Activated T-helper 17 cell treated with anti-CD3 and anti-CD28 coated beads, Interleukin-2, amount 50 U/mL, for 72 hours (primary cell): ENCODE data around the gene ESRRB. TPM values are rescaled to one million over a fixed set of nuclear protein-coding genes. Genes with fewer than 3 reads are reported as not detected.

Experiments
- ATAC-seq: fragments of 150-1000 bp; cut with Tn5 transposase; replicated peaks from 2 replicates; pipeline ENCODE4 v1.10.0; 2021; ENCODE audit warnings: mild to moderate bottlenecking, moderate library complexity
- H3K27ac Mint-ChIP-seq: one replicate; pipeline ENCODE4 v1.8.0; 2022; ENCODE audit warnings: mixed read lengths
- H3K27me3 Mint-ChIP-seq: one replicate; pipeline ENCODE4 v1.8.0; 2022; ENCODE audit warnings: mixed read lengths
- H3K36me3 Mint-ChIP-seq: one replicate; pipeline ENCODE4 v1.8.0; 2022; ENCODE audit warnings: low read depth, mild to moderate bottlenecking, mixed read lengths
- H3K4me1 Mint-ChIP-seq: one replicate; pipeline ENCODE4 v1.8.0; 2022; ENCODE audit warnings: mixed read lengths
- H3K4me3 Mint-ChIP-seq: one replicate; pipeline ENCODE4 v1.8.0; 2022; ENCODE audit warnings: mild to moderate bottlenecking, mixed read lengths
- H3K9me3 Mint-ChIP-seq: one replicate; pipeline ENCODE4 v1.8.0; 2022; ENCODE audit warnings: mixed read lengths
- total RNA-seq, 2 donors: library from RNA; stranded (reverse); gene quantifications; one replicate each; pipeline ENCODE4 v1.2.3, GENCODE V29; 2022

The ESRRB gene
- total RNA-seq, 2 donors from 2014 or later: 0.30 to 0.34 TPM

GRCh38 chr14:76472199-76472723, 96.3 kb downstream of the ESRRB start:
- Mint-ChIP-seq H3K4me3 (no peak overlapping the region), H3K27me3 (peaks cover 21% of the 10 kb centered on the region), H3K27ac (no peak overlapping the region), H3K36me3 (no peaks in the 10 kb centered on the region), H3K4me1 (no peaks in the 10 kb centered on the region), H3K9me3 (no peaks in the 10 kb centered on the region)
- no peak for ATAC-seq

DNA sequence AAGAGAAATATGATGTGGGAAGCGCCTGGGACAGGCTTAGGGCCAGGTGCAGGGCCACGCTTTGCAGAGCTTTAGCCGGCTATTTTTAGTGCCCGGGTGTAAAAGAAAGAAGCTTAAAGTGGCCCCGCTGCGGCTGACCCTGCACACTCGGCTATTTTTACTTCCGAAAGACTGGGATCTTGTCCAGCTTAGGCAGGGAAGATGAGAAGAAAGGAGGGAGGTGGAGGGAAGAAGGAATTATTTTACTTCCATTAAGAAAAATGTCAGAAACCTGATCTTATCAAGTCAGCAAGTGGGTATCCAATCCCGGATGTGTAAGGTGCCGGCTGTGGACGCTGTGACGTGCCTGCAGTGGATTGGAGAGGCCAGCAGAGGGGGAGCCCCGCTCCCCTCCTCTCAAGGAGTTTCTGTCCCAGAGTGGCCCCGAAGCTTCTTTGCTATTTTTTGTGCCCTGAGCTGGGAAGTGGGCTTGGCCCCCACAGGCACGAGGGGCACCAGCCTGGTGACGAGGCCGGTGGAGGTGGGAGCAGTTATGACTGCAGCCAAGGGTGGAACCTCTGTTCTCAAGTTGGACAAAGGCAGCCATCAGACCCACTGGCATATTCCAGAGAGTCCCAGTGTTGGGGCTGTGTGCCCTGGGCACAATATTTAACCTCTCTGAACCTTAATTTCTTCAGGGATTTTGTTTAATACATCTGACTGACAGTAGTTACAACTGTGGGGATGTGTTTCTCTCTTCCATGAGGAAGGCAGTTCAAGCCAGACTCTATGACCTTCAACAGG, 97.7 kb downstream of the ESRRB start:
- H3K36me3 Mint-ChIP-seq: no peaks in the 10 kb centered on the region
- H3K27ac Mint-ChIP-seq: no peak overlapping the region
- H3K4me3 Mint-ChIP-seq: no peak overlapping the region
- no peak for ATAC-seq
- H3K27me3 Mint-ChIP-seq: peaks cover 21% of the 10 kb centered on the region
- no peaks in the 10 kb centered on the region for H3K9me3 Mint-ChIP-seq
- no peaks in the 10 kb centered on the region for H3K4me1 Mint-ChIP-seq

- peaks cover 3% of the 10 kb centered on the region for H3K27me3 Mint-ChIP-seq
- no peaks in the 10 kb centered on the region for H3K9me3 Mint-ChIP-seq
- no peak overlapping the region for H3K27ac Mint-ChIP-seq
- ATAC-seq: no peak
- no peaks in the 10 kb centered on the region for H3K36me3 Mint-ChIP-seq
- H3K4me1 Mint-ChIP-seq: no peaks in the 10 kb centered on the region
- H3K4me3 Mint-ChIP-seq: no peak overlapping the region
Measured at GRCh38 chr14:76480426-76480825, 104.5 kb downstream of the ESRRB start.

- no peak for ATAC-seq
- H3K27me3 Mint-ChIP-seq: peaks cover 5% of the 10 kb centered on the region
- H3K4me1 Mint-ChIP-seq: no peaks in the 10 kb centered on the region
- H3K9me3 Mint-ChIP-seq: no peaks in the 10 kb centered on the region
- H3K27ac Mint-ChIP-seq: no peak overlapping the region
- no peak overlapping the region for H3K4me3 Mint-ChIP-seq
- H3K36me3 Mint-ChIP-seq: no peaks in the 10 kb centered on the region
Measured at GRCh38 chr14:76484355-76484754, 108.4 kb downstream of the ESRRB start.

DNA sequence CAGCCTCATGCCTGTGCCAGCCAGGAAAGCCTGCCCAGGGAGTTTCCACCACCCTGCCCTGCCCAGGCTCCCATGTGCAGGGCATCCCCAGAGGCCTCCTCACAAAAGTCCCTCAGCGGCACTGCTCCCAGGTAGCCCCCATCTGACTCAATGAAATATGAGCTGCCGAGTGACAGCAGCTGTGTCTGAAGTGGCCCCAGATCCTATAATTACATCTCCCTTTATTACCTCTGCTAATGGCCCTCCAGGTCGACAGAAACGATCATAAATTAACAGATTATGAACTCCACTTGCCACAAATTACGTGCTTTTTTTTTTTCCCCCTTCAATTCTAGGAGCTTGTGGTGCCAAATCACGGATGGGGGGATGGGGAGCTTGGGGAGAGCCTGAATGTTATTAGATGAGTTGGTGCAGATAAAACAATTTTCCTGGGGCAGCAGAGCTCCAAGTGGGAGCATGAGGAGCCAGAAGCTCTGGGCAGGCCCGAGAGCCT, 110.4 kb downstream of the ESRRB start:
- no peak for ATAC-seq
- Mint-ChIP-seq H3K4me1 (no peaks in the 10 kb centered on the region), H3K9me3 (no peaks in the 10 kb centered on the region), H3K27me3 (peaks cover 11% of the 10 kb centered on the region), H3K36me3 (no peaks in the 10 kb centered on the region), H3K4me3 (no peak overlapping the region), H3K27ac (no peak overlapping the region)

DNA sequence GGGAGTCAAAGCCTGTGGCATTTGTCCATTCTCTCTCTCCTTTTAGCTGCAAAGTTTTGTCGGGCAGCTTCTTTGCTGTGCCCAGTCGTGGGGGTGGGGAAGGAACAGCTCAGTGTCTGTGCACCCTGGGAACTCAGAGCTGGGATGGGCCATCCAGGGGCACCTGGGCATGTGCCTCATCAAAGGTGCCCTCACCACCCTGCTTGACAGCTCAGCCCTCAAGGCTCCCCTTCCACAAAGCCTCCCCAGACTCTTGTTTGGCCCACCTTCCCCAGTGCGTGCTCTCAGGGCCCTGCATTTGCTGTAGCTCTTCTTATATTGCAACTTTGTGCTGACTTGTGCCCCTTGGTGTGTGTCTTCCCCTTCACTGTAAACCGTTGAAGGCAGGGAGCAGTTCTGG, 112.6 kb downstream of the ESRRB start:
- Mint-ChIP-seq H3K9me3 (no peaks in the 10 kb centered on the region), H3K27me3 (peaks cover 11% of the 10 kb centered on the region), H3K4me1 (no peaks in the 10 kb centered on the region), H3K36me3 (no peaks in the 10 kb centered on the region), H3K27ac (no peak overlapping the region), H3K4me3 (no peak overlapping the region)
- ATAC-seq: no peak

DNA sequence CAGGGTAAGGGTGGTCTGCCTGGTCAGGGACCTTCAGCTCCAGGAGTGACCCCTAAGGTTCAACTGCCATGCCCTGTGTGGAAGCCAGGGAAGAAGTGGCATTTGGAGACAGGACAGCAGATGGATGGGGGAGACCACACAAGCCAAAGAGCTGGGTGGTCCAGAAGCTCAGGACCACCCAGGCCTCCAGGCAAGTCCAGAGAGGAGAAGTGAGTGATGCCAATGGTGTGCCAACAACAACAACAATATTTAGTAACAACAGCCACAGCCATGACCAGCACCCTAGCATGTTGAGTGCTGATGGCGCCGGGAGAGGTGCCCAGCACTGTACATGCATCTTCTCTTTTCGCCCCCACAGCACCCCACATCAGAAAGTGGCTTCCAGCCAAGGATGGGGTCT, 113.7 kb downstream of the ESRRB start:
- Mint-ChIP-seq H3K27ac (no peak overlapping the region), H3K4me1 (no peaks in the 10 kb centered on the region), H3K27me3 (peaks cover 10% of the 10 kb centered on the region), H3K9me3 (no peaks in the 10 kb centered on the region), H3K36me3 (no peaks in the 10 kb centered on the region), H3K4me3 (no peak overlapping the region)
- ATAC-seq: no peak

- Mint-ChIP-seq H3K4me1 (no peaks in the 10 kb centered on the region), H3K36me3 (no peaks in the 10 kb centered on the region), H3K27me3 (peaks cover 8% of the 10 kb centered on the region), H3K27ac (no peak overlapping the region), H3K9me3 (no peaks in the 10 kb centered on the region), H3K4me3 (no peak overlapping the region)
- no peak for ATAC-seq
Measured at GRCh38 chr14:76490111-76490510, 114.2 kb downstream of the ESRRB start.

GRCh38 chr14:76490735-76491134, 114.8 kb downstream of the ESRRB start:
- H3K9me3 Mint-ChIP-seq: no peaks in the 10 kb centered on the region

GRCh38 chr14:76491172-76491930, 115.4 kb downstream of the ESRRB start:
- H3K9me3 Mint-ChIP-seq: no peaks in the 10 kb centered on the region
- H3K4me1 Mint-ChIP-seq: no peaks in the 10 kb centered on the region
- no peak overlapping the region for H3K27ac Mint-ChIP-seq
- H3K4me3 Mint-ChIP-seq: no peak overlapping the region
- no peak for ATAC-seq
- H3K27me3 Mint-ChIP-seq: peaks cover 13% of the 10 kb centered on the region
- H3K36me3 Mint-ChIP-seq: no peaks in the 10 kb centered on the region

More at GRCh38 chr14:76490735-76491134, 114.8 kb downstream of the ESRRB start:
- no peaks in the 10 kb centered on the region for H3K36me3 Mint-ChIP-seq
- no peak for ATAC-seq
- H3K27ac Mint-ChIP-seq: no peak overlapping the region
- H3K4me1 Mint-ChIP-seq: no peaks in the 10 kb centered on the region
- H3K27me3 Mint-ChIP-seq: peaks cover 8% of the 10 kb centered on the region
- no peak overlapping the region for H3K4me3 Mint-ChIP-seq

DNA sequence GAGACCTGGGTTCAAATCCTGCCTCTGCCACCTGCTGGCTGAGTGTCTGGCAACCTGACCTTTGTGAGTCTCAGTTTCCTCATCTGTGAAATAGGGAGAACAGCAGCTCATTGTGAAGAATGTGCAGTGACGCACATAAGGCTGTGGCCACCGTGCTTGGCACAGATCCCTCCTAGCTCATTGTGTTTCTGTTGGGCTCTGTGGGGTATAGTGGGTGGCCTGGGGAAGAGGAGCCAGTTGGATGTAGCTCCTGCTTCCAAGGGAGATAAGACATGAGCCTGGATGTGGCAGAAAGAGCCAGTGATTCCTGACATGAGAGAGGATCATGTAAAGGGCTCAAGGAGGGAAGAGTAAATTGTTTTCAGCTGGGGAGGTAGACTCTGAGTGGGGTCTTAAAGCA, 120.0 kb downstream of the ESRRB start:
- H3K27me3 Mint-ChIP-seq: peaks cover 5% of the 10 kb centered on the region
- no peak for ATAC-seq
- no peak overlapping the region for H3K4me3 Mint-ChIP-seq
- H3K27ac Mint-ChIP-seq: no peak overlapping the region
- no peaks in the 10 kb centered on the region for H3K4me1 Mint-ChIP-seq
- no peaks in the 10 kb centered on the region for H3K36me3 Mint-ChIP-seq
- no peaks in the 10 kb centered on the region for H3K9me3 Mint-ChIP-seq

DNA sequence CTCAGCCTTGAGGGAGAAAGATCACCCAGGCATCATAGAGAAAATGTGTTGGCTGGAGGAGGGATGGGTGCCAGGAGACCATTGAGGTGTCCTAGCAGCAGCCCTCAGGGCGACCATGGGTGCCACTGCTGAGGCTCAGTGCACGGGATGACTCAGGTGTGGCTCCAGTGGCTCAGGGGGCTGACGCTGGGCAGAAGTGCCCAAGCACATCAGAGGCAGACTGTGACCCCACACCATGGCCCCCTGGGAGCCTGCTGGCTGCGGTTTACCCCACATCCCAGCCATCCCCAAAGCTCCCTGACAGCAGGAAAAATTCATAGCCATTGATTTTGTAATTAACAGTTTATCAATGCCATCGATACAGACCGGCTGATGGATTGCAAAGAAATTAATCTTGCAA, 120.7 kb downstream of the ESRRB start:
- ATAC-seq: no peak
- Mint-ChIP-seq H3K27me3 (peaks cover 5% of the 10 kb centered on the region), H3K9me3 (no peaks in the 10 kb centered on the region), H3K36me3 (no peaks in the 10 kb centered on the region), H3K4me3 (no peak overlapping the region), H3K27ac (no peak overlapping the region), H3K4me1 (no peaks in the 10 kb centered on the region)

DNA sequence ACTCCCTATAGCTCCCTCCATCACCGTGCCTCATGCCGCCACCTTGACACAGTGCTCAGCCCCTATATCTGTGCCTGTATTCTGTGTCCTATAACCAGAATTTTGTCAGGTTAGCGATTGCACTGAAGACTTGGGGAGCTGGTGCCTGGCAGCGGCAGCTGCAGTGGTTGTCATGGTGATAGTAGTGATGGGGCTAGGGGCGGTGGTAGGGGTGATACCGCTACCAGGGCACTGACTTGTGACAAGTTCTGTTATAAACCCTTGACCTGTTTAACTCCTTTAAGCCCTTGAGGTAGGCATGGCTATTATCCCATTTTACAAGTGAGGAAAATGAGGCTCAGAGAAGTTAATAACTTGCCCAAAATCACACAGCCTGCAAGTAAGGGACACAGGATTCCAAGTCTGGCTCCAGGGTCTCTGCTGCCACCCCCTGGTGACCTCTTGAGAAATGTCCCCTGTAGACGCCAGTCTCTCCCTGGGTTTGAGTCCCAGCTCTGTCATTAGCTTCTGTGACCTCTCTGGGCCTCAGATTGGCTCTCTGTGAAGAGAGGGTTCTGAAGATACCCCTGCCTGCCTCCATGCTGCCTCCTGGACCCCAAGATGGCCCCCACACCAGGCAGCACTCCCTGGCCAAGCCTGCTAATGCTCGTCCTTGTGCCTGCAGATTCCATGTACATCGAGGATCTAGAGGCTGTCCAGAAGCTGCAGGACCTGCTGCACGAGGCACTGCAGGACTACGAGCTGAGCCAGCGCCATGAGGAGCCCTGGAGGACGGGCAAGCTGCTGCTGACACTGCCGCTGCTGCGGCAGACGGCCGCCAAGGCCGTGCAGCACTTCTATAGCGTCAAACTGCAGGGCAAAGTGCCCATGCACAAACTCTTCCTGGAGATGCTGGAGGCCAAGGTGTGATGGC, 121.9 kb downstream of the ESRRB start:
- H3K9me3 Mint-ChIP-seq: no peaks in the 10 kb centered on the region
- no peaks in the 10 kb centered on the region for H3K4me1 Mint-ChIP-seq
- peaks cover 5% of the 10 kb centered on the region for H3K27me3 Mint-ChIP-seq
- ATAC-seq: no peak
- H3K27ac Mint-ChIP-seq: no peak overlapping the region
- H3K4me3 Mint-ChIP-seq: no peak overlapping the region
- no peaks in the 10 kb centered on the region for H3K36me3 Mint-ChIP-seq

DNA sequence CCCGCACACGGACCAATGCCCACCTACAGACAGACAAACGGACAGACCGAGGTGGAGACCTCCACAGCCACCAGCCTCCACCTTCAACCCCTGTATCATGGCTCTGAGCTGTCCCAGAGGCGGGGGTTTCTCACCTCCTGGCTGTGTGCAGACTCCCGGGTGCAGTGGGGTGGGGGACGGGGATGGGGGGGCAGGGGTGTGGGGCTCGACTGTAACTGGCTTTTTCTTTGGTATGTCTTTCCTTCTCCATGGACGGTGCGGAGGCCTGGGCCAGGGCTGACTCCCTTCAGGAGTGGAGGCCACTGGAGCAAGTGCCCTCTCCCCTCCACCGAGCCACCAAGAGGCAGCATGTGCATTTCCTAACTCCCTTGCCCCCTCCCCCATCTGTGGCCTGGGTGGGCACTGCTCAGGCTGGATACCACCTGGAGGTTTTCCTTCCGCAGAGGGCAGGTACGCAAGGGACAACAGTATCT, 122.6 kb downstream of the ESRRB start:
- H3K36me3 Mint-ChIP-seq: no peaks in the 10 kb centered on the region
- ATAC-seq: no peak
- no peak overlapping the region for H3K27ac Mint-ChIP-seq
- H3K4me3 Mint-ChIP-seq: no peak overlapping the region
- no peaks in the 10 kb centered on the region for H3K4me1 Mint-ChIP-seq
- peaks cover 5% of the 10 kb centered on the region for H3K27me3 Mint-ChIP-seq
- H3K9me3 Mint-ChIP-seq: no peaks in the 10 kb centered on the region
